HPDE6-E6E7 (cell line): ENCODE data around the gene PRPSAP2.

ENCODE experiments used
- DNase-seq: peaks from one replicate; pipeline ENCODE4 v3.0.0; 2011; ENCODE audit warnings: missing footprints; ENCODE audit errors: extremely low spot score

PRPSAP2 gene

GRCh38 chr17:18978050-18978449 is 120.1 kb downstream of the PRPSAP2 start:
- DNase-seq, result no peak

GRCh38 chr17:18978655-18979054 is 120.7 kb downstream of the PRPSAP2 start:
- no peak for DNase-seq
